HAP-1 (cell line): ENCODE data around the gene CDYL.

Experiments used
- DNase-seq, 2 experiments: peaks; one replicate each; pipeline ENCODE4 v3.0.0-alpha.2; 2016 to 2020; ENCODE audit warnings: low spot score in 2 of 2
- H3K27me3 ChIP-seq: fragments of 250-450 bp; sonication (Bioruptor Pico); 2 replicates; pipeline ENCODE4 v1.5.1; 2020; ENCODE audit warnings: low read depth, mild to moderate bottlenecking, moderate library complexity
- H3K36me3 ChIP-seq: fragments of 250-450 bp; sonication (Bioruptor Pico); replicated peaks from 2 replicates; pipeline ENCODE4 v1.5.1; 2020; ENCODE audit warnings: mild to moderate bottlenecking
- H3K4me1 ChIP-seq: fragments of 250-450 bp; sonication (Bioruptor Pico); 2 replicates; pipeline ENCODE4 v1.5.1; 2020; ENCODE audit warnings: mild to moderate bottlenecking
- H3K4me3 ChIP-seq: fragments of 250-450 bp; sonication (Bioruptor Pico); 2 replicates; pipeline ENCODE4 v1.5.1; 2020; ENCODE audit warnings: mild to moderate bottlenecking, moderate library complexity
- H3K9me3 ChIP-seq: fragments of 250-450 bp; sonication (Bioruptor Pico); 2 replicates; pipeline ENCODE4 v1.5.1; 2020; ENCODE audit warnings: mild to moderate bottlenecking, moderate library complexity
- in situ Hi-C: fragments of 300-500 bp; cut with MboI; formaldehyde crosslinking; loops from 3 replicates; pipeline ENCODE4 v1.14.3; 2020; ENCODE audit warnings: low sequenced_read_pairs, inconsistent platforms, mixed read lengths

The CDYL gene

GRCh38 chr6:4802312-4802935 lies 26.2 kb downstream of the CDYL start:
- Histone ChIP-seq H3K4me1 (peaks cover 11% of the 10 kb centered on the region), H3K27me3 (no peaks in the 10 kb centered on the region), H3K4me3 (no peak overlapping the region), H3K36me3 (no peaks in the 10 kb centered on the region), H3K9me3 (no peaks in the 10 kb centered on the region)
- in situ Hi-C loops, result no loop called here
- no peak for DNase-seq

GRCh38 chr6:4803343-4803744 lies 27.1 kb downstream of the CDYL start:
- DNase-seq, result no peak
- Histone ChIP-seq H3K36me3 (no peaks in the 10 kb centered on the region), H3K4me3 (no peak overlapping the region), H3K9me3 (no peaks in the 10 kb centered on the region), H3K27me3 (no peaks in the 10 kb centered on the region), H3K4me1 (peaks cover 11% of the 10 kb centered on the region)
- in situ Hi-C loops, result no loop called here

- in situ Hi-C loops, result no loop called here
- peaks cover 11% of the 10 kb centered on the region for H3K4me1 ChIP-seq
- no peak for DNase-seq
Observed at GRCh38 chr6:4804095-4804494, 27.9 kb downstream of the CDYL start.

GRCh38 chr6:4805553-4806336 lies 29.5 kb downstream of the CDYL start:
- Histone ChIP-seq H3K9me3 (no peaks in the 10 kb centered on the region), H3K27me3 (no peaks in the 10 kb centered on the region), H3K36me3 (no peaks in the 10 kb centered on the region), H3K4me3 (no peak overlapping the region), H3K4me1 (peaks cover 11% of the 10 kb centered on the region)
- in situ Hi-C loops, result no loop called here
- peak; percentile 27 to 61 for DNase-seq

More at GRCh38 chr6:4804095-4804494, 27.9 kb downstream of the CDYL start:
- Histone ChIP-seq H3K4me3 (no peak overlapping the region), H3K36me3 (no peaks in the 10 kb centered on the region), H3K9me3 (no peaks in the 10 kb centered on the region), H3K27me3 (no peaks in the 10 kb centered on the region)

GRCh38 chr6:4806337-4806725 lies 30.1 kb downstream of the CDYL start:
- H3K9me3 ChIP-seq, result no peaks in the 10 kb centered on the region
- in situ Hi-C loops, result no loop called here
- peaks cover 11% of the 10 kb centered on the region for H3K4me1 ChIP-seq
- no peaks in the 10 kb centered on the region for H3K27me3 ChIP-seq
- H3K36me3 ChIP-seq, result no peaks in the 10 kb centered on the region
- no peak for DNase-seq
- no peak overlapping the region for H3K4me3 ChIP-seq

- Histone ChIP-seq H3K9me3 (no peaks in the 10 kb centered on the region), H3K4me1 (peaks cover 11% of the 10 kb centered on the region), H3K27me3 (no peaks in the 10 kb centered on the region), H3K4me3 (no peak overlapping the region), H3K36me3 (no peaks in the 10 kb centered on the region)
- DNase-seq, result no peak
- in situ Hi-C loops, result no loop called here
Observed at GRCh38 chr6:4806791-4807190, 30.6 kb downstream of the CDYL start.

- no peak overlapping the region for H3K4me3 ChIP-seq
- in situ Hi-C loops, result no loop called here
- H3K27me3 ChIP-seq, result no peaks in the 10 kb centered on the region
- no peak for DNase-seq
- no peaks in the 10 kb centered on the region for H3K9me3 ChIP-seq
- peaks cover 11% of the 10 kb centered on the region for H3K4me1 ChIP-seq
- no peaks in the 10 kb centered on the region for H3K36me3 ChIP-seq
Observed at GRCh38 chr6:4808396-4808795, 32.2 kb downstream of the CDYL start.

- in situ Hi-C loops, result no loop called here
- Histone ChIP-seq H3K27me3 (no peaks in the 10 kb centered on the region), H3K9me3 (no peaks in the 10 kb centered on the region), H3K36me3 (no peaks in the 10 kb centered on the region), H3K4me1 (peaks cover 7% of the 10 kb centered on the region), H3K4me3 (no peak overlapping the region)
- DNase-seq, result no peak
Observed at GRCh38 chr6:4809999-4810918, 34.1 kb downstream of the CDYL start.

- in situ Hi-C loops, result no loop called here
- H3K9me3 ChIP-seq, result no peaks in the 10 kb centered on the region
- DNase-seq, result no peak
- no peaks in the 10 kb centered on the region for H3K27me3 ChIP-seq
- no peak overlapping the region for H3K4me3 ChIP-seq
- H3K36me3 ChIP-seq, result no peaks in the 10 kb centered on the region
- H3K4me1 ChIP-seq, result no peaks in the 10 kb centered on the region
Observed at GRCh38 chr6:4812068-4812467, 35.9 kb downstream of the CDYL start.

- in situ Hi-C loops, result no loop called here
- no peak overlapping the region for H3K4me3 ChIP-seq
- no peak for DNase-seq
- no peaks in the 10 kb centered on the region for H3K9me3 ChIP-seq
- H3K36me3 ChIP-seq, result no peaks in the 10 kb centered on the region
- no peaks in the 10 kb centered on the region for H3K27me3 ChIP-seq
- no peaks in the 10 kb centered on the region for H3K4me1 ChIP-seq
Observed at GRCh38 chr6:4813055-4813454, 36.9 kb downstream of the CDYL start.

- in situ Hi-C loops, result no loop called here
- Histone ChIP-seq H3K9me3 (no peaks in the 10 kb centered on the region), H3K4me1 (no peaks in the 10 kb centered on the region), H3K36me3 (no peaks in the 10 kb centered on the region), H3K4me3 (no peak overlapping the region), H3K27me3 (no peaks in the 10 kb centered on the region)
- DNase-seq, result no peak
Observed at GRCh38 chr6:4814212-4814611, 38.0 kb downstream of the CDYL start.

- Histone ChIP-seq H3K27me3 (no peaks in the 10 kb centered on the region), H3K4me3 (no peak overlapping the region), H3K4me1 (no peaks in the 10 kb centered on the region), H3K36me3 (no peaks in the 10 kb centered on the region), H3K9me3 (no peaks in the 10 kb centered on the region)
- in situ Hi-C loops, result no loop called here
- no peak for DNase-seq
Observed at GRCh38 chr6:4814987-4815386, 38.8 kb downstream of the CDYL start.

GRCh38 chr6:4815584-4815983 lies 39.4 kb downstream of the CDYL start:
- in situ Hi-C loops, result no loop called here
- no peaks in the 10 kb centered on the region for H3K4me1 ChIP-seq

GRCh38 chr6:4816904-4817303 lies 40.7 kb downstream of the CDYL start:
- no peaks in the 10 kb centered on the region for H3K36me3 ChIP-seq
- H3K27me3 ChIP-seq, result no peaks in the 10 kb centered on the region
- no peaks in the 10 kb centered on the region for H3K9me3 ChIP-seq
- no peak for DNase-seq
- in situ Hi-C loops, result no loop called here
- H3K4me3 ChIP-seq, result no peak overlapping the region
- H3K4me1 ChIP-seq, result no peaks in the 10 kb centered on the region

More at GRCh38 chr6:4815584-4815983, 39.4 kb downstream of the CDYL start:
- no peak for DNase-seq
- H3K36me3 ChIP-seq, result no peaks in the 10 kb centered on the region
- no peaks in the 10 kb centered on the region for H3K9me3 ChIP-seq
- no peaks in the 10 kb centered on the region for H3K27me3 ChIP-seq
- no peak overlapping the region for H3K4me3 ChIP-seq
